NCI-H146 treated with DMSO at 0.1 percent for 48 hours (cell line): ENCODE data around the gene LGALS9.
"Not testable (repeated sequence)": the region's sequence is repeated elsewhere in the genome, so short reads cannot be mapped to it uniquely, and the experiment has no call there.

ENCODE experiments used
- DNase-seq: peaks from one replicate; lab custom pipeline; 2025; ENCODE audit not compliant: unreplicated experiment; lab: John Stamatoyannopoulos, UW

The LGALS9 gene

DNA sequence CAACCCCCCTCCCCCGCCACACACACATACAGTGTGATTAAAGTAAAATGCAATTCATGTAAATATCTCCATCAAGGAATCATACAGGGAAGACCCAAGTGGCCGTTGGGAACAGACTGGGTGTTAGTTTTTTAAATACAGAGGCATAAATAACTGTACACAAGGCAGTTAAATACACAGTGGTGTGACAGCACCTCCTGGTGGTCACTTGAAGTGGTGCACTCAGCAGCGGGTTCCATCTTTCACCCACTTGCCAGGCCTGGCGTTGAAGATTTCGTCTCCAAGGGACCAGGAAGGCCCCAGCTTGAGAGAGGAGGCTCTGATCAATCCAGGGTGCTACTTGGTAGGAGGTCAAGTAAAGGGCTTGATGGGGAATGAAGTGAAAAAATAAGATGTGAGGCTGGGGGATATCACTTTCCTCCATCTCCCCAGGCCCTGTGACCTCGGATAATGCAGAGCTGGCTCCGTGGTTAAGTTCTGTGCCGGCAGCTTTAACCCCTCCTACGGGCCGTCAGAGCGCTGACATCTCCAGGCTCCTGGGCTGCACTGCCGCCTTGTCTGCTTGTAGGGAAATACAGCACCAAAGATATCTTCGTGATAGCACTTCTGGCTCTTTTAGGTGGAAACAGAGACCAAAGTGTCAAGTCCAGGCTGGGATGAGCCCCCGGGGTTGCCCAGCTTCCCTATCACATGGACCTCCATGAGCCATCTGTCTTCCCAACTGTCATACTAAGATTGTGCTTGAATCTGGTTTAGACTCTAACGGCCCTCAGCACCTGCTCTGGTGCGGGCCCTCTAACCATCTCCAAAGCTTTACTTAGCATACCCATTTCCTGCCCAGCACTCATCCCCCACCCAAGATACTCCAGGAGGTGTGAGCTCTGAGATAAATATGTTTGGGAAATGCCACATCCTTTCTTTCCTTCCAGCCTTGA lies 20.7 kb downstream of the LGALS9 start:
- DNase-seq = no peak

DNA sequence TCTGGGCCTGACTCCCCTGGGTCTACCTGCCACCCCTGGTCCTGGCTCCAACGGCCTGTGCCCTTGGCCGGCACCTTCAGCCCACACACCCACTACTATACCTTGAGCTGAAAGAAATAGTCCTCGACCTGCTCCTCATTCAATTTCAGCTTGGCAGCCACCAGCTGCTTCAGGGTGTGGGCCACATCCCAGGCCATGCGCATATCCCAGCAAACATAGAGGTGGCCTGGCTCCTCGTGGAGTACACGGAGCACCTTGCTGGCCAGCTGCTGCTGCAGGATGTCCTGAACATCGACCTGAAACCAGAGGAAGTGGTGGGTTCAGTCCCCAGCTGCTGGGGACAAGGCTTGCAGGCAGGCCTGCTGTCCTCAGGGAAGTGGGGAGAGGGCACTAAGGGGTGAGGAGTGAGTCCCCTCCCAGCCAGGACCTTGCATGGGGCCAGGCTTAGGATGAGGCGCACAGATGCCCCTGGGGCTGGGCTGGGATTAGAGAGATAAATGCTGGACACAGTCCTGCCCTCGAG lies 22.5 kb downstream of the LGALS9 start:
- DNase-seq = not testable (repeated sequence)

DNA sequence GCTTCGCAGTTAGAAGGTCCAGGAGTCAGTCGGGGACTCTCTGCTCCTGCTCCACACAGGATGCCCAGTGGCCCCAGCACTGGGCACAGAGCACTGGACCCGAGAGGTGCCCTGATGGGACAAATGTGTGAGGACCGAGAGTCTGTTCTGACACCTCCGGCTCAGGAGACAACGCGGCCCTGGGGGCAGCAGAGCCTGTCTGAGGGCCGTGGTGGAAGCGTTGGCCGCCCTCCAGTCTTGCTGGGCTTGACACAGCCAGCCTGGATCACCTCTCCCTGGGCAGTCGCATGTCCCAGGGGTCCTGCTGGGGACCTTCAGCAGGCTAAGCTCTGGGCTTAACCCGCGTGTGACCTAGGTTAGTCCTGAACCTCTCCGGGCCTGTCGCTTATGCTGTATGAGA lies 23.1 kb downstream of the LGALS9 start:
- DNase-seq = no peak

DNA sequence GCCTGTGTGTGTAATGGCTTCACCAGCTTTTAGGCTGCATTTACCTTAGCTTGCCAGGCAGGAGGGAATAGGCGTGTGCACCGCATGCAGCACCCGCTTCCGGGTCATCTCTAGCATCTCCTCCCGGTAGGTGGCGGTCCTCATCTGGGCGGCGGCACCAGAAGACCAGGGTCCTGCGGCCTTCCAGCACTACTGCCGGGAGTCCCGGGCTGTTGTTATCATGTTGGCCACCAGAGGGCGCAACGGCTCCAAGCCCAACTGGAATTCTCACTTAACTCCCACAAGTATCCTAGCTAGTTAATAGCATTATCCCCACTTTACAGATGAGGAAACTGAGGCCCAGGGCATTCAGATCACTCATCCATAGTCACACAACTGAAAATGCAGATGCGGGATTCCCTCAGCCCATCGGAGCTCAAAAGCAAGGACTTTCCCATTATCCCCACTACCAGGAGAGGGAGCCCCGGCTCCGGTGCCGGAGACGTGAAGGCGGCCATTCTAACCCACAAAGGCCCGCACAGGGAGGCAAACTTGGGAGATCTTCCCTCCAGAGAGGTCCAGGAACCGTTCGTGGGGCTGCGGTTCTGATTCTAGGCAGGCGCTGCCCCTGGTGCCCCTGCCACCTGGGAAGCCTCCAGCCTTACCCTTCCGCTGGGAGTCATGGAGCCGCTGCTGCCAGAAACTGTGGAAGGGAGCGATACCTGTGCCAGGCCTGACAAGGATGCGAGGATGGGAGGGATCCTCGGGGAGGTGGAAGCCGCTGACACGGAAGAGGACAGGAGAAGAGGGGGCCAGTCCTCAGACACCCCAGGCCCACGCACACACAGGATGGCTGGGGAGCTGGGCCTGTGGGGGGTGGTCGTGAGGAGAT lies 23.9 kb downstream of the LGALS9 start:
- DNase-seq = peak; percentile 69

DNA sequence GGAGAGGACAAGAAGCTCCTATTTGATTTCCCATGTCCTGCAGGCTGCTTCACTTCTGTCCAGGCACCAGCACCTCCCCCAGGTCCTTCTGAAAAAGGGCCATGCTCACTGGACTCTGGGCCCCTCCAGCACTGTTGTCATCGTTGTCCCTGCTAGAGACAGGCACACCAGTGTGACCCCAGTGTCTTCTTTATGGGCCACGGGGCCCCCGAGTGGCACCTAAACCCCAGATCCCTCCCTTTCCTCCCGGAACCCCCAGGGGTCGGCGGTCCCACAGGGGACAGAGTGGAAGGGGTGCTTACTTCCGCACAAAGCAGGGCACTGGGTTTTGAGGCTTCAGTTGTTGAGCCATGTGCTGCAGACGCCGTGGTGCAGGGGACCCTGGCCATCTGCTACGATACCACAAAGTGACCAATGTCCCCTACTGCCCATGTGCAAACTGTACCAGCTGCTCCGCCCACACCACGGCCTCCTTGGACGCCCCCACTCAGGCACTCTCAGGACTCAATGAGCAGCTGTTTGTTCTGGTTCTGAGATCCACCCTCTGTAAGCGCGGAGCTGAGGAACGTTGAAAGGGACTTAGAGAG lies 24.6 kb downstream of the LGALS9 start:
- DNase-seq = not testable (repeated sequence)

DNA sequence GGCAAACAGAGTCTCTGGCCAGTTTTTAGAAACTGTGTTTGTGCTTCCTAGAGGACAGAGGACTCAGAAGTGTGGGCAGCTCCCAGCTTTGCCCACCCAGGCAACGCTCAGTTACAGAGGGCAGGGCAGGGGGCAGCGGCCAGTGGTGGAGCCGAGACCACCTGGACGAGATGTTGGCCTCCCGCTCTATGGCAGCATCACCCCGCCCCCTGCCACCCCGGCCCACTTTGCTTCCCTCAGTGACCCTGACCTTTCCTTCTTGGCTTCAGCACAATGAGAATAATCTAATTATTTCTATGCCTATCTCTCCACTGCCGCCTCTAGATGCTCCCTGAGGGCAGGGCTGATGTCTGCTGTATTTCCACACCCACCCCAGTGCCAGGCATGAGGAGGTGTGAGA lies 25.6 kb downstream of the LGALS9 start:
- DNase-seq = not testable (repeated sequence)

DNA sequence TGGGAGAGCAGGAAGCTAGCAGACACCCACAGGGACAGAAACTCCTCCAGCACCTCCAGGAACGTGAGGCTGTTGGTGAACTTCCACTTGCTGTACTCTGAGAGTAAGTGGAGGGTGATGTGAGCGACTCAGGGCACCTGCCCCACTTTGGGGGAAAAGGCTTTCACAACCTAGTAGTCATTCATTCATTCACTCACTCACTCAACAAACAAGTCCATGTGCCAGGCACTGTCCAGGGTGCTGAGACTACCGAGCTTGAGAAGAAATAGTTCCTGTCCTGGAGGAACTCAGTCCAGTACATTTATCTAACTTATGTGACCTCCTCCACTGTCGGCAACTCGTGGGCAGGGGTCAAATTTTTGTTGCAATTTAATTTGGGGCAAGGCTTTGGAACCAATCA lies 26.6 kb downstream of the LGALS9 start:
- DNase-seq = no peak

DNA sequence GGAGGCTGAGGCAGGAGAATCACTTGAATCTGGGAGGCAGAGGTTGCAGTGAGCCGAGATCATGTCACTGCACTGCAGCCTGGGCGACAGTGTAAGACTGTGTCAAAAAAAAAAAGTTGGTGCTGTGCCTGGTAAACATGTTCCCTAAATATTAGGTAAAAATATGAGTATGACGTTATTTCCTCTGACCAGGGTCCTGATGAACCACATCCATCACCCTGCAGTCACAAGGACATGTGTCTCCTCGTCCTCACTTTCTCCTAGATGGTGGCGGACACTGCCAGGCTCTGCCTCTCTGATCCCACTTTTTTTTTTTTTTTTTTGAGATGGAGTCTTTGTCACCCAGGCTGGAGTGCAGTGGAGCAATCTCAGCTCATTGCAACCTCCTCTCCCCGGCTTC lies 28.7 kb downstream of the LGALS9 start:
- DNase-seq = no peak

DNA sequence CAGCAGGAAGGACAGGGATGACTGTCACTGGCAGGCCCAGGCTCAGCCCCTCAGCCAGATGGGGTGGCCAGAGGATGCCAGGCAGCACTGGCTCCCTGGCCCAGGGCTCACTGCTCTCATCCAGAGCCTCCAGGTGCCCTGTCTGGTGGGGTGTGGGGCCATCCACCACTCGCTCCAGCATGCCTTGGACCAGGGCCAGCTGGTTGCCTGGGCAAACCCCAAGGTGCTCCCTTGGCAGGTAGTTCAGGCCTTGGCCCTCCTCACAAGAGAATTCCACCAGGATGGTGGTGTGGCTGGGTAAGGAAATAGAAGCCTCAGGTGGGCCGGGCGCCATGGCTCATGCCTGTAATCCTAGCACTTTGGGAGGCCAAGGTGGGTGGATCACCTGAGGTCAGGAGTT lies 29.4 kb downstream of the LGALS9 start:
- DNase-seq = no peak

DNA sequence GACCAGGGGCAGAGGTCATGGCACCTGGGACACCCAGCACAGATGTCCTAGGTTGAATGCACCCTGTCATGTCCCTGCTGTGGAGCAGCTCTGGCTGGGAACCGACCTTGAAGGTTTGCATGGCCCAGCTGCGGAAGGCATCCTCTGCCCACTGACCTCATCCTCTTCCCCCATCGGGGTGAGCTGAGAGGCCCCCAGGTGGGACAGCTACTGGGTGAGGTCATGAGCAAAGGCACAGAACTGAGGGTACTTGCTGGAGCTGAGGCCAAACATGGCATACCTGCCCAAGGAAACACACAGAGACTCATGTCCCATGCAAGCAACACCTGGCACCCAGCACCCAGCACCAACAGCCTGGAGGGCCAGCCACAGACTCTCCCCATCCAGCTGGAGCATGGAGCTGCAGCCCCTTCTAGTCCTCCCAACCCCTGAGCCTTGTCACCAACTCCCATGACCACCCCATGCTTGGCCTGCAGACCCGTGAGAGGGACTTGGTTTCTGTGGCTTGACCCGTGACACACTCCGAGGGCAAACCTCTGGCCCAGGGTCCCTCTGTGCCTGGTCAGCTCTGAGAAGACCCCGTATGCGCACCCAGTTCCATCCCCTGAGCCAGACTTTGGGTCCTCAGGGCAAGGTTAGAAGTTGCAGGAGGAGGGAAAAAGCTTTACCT lies 33.1 kb downstream of the LGALS9 start:
- no peak for DNase-seq

DNA sequence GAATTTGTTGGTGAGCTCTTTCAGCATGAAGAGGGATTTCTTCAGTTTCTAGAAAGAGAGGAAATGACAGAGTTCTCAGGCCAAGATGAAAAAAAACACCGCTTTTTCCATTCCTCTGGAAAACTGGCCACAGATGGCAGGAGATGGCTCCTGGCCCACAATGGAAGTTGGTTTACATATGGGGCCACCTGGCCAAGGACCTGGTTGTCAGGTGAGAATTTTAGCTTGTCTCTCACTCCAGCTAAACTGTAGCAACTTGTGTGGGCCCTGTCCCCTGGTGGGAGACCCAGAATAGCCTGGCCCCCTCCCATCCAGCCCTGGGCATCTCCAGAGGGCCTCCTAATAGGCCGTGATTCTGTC lies 33.6 kb downstream of the LGALS9 start:
- no peak for DNase-seq

DNA sequence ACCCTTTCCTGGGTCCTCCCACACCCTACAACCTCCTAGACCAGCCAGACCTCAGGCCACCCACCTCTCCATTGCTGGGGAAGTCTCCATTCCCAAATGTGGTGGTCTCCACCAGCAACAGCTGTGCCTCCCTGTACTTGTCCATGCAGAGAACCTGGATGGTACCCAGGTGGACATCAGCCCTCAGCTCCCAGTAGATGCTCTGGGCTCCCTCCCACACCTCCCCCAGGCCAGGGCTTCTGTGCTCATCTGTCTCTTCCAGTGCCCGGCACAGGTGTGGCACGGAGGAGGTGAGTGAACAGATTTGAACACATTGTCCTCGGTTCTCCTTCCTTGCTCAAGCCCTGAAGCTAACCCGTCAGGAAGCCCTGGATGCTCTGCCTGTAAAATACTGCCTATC lies 34.6 kb downstream of the LGALS9 start:
- no peak for DNase-seq

DNA sequence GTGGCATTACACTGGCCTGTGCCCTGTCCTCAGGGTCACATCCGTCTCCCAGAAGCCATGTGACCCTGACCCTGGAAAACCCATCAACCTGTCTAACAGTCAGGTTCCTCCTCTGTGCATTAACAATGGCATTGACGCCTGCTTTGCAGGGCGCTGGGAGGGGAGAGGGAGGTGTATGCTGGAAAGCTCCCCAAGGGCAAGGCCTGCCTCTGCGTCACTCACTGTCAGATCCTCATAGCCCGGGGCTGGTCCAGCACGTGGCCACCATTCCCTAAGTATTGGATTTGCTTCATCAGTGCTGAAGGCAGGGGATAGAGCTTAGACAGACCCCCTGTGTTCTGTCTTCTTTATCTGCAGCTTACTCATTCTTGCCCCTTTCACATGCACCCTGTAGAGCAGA lies 35.3 kb downstream of the LGALS9 start:
- DNase-seq = not testable (repeated sequence)

DNA sequence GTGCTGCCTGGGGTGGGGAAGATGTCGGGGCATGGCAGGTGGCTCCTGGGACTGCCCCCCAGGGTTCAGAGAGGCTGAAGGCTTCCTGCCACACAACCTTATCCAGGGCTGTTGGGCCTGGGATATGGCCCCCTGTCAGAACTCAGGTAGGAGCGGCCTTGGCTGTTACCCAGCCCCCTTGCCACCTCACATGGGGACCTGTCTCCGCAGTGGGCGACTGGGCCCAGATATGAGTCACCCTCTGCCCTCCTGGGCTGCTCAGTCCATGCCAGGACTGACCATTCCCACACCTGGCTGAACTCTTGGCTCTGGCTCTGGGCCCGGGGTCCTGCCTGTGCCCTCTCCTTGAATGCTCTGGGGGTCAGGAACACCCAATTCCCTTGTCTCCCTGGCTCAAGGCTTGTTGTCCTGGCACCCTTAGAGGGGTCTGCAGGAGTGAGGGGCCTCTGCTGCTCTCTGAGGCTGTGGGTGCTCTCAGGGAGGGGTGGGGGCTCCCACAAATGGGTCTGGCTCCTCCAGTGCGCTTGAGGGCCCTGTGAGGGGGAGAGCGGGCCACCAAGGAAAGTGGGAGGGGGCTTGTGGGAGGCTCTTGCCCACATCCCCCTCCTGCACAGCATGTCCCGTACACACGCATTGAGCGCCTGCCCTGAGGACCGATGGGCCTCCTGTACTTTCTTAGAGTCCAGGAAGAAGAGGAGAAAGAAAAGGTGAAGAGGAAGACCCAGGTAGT lies 36.0 kb downstream of the LGALS9 start:
- no peak for DNase-seq

DNA sequence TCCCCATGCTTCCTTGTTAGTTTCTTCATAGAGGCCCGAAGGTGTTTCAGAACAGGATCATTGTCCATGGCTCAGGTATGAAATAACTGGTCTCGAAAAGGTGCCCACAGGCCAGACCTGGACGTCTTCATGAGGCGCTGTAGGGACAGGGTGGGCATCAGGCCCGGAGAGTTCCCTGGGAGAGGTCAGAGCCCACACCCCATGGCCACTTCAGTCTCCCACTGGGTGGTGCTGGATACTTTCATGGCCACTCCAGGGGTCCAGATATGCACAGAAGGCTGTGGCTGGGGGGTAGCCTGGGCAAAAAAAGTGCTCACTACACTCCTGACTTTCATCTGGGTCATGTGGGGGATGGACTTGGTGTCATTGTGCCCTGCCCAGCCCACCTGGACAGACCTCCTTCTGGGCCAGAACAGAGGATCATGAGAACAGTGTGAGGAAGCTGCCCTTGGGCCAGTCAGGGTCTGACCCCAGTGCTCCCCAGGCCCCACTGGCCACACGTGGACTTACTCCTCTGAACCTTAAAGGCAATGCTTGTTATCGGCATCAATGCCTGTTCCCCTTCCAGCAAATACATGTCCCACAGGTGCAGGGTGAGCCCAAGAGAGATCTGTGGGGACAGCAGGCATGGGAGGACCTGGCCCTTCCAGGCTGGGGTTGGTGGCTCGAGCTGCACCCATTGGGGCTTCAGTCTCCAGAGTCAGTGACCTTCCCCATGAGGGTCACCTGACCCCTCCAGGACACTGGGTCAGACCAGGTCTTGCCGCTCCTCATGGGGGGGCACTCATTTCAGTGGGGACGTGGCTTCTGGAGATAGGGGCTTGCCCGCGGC lies 36.9 kb downstream of the LGALS9 start:
- DNase-seq = no peak

DNA sequence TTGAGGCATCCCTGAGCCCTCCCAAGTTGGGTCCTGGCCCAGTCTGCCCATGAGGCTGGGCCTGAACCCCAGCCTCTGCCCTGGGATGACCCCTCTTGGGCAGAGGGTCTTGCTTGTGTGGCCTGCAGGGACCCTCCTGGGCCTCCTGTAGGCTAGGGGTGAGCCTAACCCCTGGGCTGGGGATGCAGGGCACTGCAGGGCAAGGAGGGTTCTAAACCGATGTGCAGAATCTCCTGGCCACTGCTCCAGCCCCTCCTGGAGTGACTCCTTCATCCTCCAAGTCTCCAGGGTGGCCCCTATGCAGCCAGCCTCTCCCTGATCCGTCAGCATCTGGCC lies 37.5 kb downstream of the LGALS9 start:
- DNase-seq = no peak

DNA sequence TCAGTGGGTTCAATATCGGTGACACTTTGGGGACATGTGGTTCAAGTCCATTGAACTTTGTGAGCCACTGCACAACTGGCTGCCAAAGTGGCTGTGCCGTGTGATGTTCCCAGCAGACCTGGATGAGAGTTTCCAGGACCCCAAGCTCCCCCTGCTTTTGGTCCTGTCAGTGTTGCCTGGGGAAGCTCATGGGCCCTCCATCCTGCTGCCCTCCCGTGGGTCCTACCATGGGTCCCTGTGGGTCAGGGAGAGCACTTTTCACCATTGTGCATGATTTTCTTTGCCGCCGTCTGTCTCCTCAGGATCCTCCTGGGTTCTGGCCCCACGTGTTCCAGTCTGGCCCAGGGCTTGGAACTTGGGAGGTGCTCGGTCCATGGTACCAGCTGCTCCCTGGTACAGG lies 38.1 kb downstream of the LGALS9 start:
- DNase-seq = no peak

DNA sequence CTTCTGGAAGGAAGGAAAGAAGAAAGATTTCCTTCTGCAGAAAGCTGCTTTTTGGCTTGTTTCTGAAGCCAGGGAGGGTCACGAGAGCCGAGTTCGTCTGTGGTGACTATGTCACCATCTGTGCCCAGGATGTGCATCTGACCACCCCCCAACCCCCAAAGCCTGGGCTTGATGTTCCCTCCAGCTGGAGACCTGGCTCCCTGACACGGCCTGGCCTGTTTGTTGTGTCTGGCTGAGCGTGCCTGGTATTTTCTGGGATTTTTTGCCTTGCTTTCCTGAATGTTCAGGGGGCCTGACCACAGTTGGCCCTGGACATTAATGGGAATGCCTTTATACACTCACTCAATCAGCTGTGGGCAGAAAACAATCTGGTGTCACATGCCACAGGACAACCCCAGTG lies 38.9 kb downstream of the LGALS9 start:
- no peak for DNase-seq

DNA sequence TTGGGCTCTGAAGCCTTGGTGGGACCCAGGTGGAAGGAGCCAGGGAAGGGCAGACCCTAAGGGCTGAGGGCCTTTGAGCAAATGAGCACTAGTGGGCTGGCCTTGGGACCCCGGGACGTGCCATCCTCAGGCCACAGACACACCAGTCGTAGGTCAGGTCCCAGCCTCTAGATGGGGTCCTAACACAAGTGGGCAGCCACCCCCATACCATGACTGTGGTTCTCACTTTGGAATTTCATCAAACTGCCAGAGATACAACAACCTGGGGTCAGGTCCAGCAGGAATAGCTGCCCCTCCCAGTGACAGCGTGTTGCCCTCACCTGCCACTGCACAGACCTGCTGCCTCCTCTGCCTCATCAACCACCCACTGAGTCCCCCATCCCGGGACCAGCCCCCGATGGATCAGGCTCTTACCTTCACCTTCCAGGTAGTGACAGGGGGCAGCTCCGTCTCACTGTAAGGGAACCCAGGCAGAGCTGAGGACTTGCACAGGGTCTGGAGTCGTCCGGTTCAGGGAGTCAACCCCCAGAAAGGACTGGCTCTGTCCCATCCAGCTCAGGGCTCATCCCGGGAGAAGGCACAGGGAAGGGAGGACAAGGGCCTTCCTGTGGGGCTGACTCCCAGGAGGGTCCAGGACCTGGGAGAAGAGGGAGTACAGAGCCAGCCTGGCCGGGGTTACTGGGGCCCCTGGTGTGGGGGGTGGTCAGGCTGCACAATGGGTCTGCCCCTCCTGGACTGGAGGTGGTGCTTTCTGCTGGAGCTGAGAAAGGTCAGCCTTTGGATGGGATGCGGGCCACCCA lies 40.0 kb downstream of the LGALS9 start:
- no peak for DNase-seq
